Panc1 (cell line): ENCODE results near the gene PGS1.

ENCODE experiments used
- CTCF ChIP-seq: fragments of 450-650 bp; IDR thresholded peaks from 2 replicates; pipeline ENCODE4 v1.5.1; 2017; ENCODE audit warnings: mild to moderate bottlenecking
- SIN3A ChIP-seq: IDR thresholded peaks from 2 replicates; pipeline ENCODE4 v1.6.1; 2012; ENCODE audit warnings: low read depth, mild to moderate bottlenecking, low read length, moderate library complexity, borderline replicate concordance; ENCODE audit not compliant: insufficient read depth

DNA sequence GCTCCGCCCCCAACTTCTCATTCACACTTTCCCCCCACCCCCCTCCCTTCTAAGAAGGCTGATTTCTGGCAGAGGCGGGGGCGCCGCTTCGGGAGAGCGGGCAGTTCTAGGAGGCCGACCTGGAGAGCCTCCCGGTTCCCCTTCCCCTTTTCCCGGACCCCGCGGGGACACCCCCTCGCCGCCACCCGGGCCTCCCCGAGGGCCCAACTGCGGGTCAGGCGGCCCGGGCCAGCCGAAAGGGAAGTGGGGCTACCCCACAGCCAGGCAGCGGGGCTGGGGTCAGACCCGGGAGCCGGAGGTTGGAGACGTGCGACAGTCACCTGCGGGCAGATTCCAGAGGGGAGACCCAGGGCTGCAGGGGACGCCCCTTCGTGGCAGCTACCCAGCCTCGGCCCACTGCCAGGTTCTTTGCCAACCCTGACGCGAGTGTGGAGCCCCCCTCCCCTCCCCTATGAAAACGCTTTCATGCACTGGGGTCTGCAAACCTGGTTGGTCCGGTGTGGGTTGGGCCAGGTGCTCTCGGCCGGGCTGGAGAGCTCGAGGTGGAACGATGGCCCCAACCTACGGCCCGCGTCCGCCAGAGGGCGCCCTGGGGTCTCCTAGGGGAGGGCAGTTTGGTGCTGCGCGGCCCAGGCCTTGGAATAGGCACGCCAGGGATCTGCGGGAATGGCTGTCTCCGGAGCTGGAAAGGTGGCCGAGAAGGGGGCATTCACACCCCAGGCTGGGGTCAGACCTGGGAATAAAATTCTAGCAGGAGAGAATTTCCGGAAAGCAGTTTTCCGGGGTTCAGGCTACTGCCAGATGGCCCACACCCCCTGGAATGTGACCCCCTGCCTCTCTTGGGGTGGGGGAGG, 17.9 kb upstream of the PGS1 start:
- TF ChIP-seq SIN3A (no peak), CTCF (peak; percentile 98)
